ENCODE measurements around the gene CERS1. TPM values are rescaled to one million over a fixed set of nuclear protein-coding genes. Genes with fewer than 3 reads are reported as not detected.

CERS1 gene
- total and polyA plus RNA-seq, 10 of the 15 experiments (the other 5 are each of a cell fraction or from before 2014, with no cell fraction given), result 0.19 TPM; not detected in 9

GRCh38 chr19:18861235-18861634 lies 34.7 kb downstream of the CERS1 start:
- ChIA-PET CTCF (interaction anchor here (2.7 kb wide), 1 partner anchor 14 kb away, joined by 7 read pairs; no protein-coding TSS in a partner anchor), SMC1A (ENCODE audit: uncharacterized antibody, unreplicated experiment) (no interaction called here), RAD21 (ENCODE audit: unreplicated experiment) (no interaction called here), POLR2A (no interaction called here)
- in situ Hi-C loops (cut with MboI) (loop anchor here (25.0 kb wide), 1 partner anchor 399 kb away; no protein-coding TSS in a partner anchor), intact Hi-C loops (cut with micrococcal nuclease; ENCODE audit: unreplicated experiment) (no loop called here)
- ATAC-seq, result peak; percentile 77
- Histone ChIP-seq H3K4me1 (ENCODE audit: control insufficient read depth, insufficient read depth, low read length) (peaks cover 17% of the 10 kb centered on the region), H2AFZ (ENCODE audit: control insufficient read depth, low read depth, low read length) (no peak overlapping the region), H3K79me2 (ENCODE audit: control insufficient read depth, insufficient read depth, low read length) (no peaks in the 10 kb centered on the region), H3K27me3 (replicated peaks in 1 of 2; ENCODE audit: control insufficient read depth in 2 of 2, insufficient read depth in 2 of 2, low read length in 1 of 2) (no peaks in the 10 kb centered on the region), H3K27ac (ENCODE audit: control insufficient read depth, insufficient read depth) (no peak overlapping the region; the same call in 1 of the 2 replicates), H3K4me3 (no peak overlapping the region), H3K4me2 (ENCODE audit: control insufficient read depth, insufficient read depth) (no peak overlapping the region), H3K36me3 (ENCODE audit: control insufficient read depth in 2 of 2, insufficient read depth in 2 of 2, low read length in 1 of 2) (peaks cover 27 to 81% of the 10 kb centered on the region in 2 experiments), H3K9ac (ENCODE audit: control insufficient read depth, insufficient read depth, low read length) (peak overlapping the region; percentile 37), H3K9me3 (replicated peaks; ENCODE audit: control insufficient read depth, insufficient read depth, low read length) (no peaks in the 10 kb centered on the region), H4K20me1 (ENCODE audit: control insufficient read depth, insufficient read depth) (peaks cover 8% of the 10 kb centered on the region)
- FAIRE-seq, result no peak
- BruUV-seq (replicated peaks), result no TSS peak
- no peak for DNase-seq (ENCODE audit: low read depth, low spot score)
- WGBS (ENCODE audit: insufficient coverage, insufficient replicate concordance, low lambda C conversion rate, missing lambda C conversion rate), result 65% methylated on average over 9 of the region's 9 CpGs
- peak; percentile 43 to 62; a peak in 1 of 4 replicates for TF ChIP-seq IKZF2 (IDR thresholded peaks at IDR 0.05)
- TF ChIP-seq NR2F1 (conservative IDR thresholded peaks at IDR 0.05), result 0 out of 2 replicates have a peak, but pooled peaks have one; percentile 4
- no peak for TF ChIP-seq WRNIP1 (IDR thresholded peaks at IDR 0.05; ENCODE audit: borderline replicate concordance, low read depth, low read length)
- no peak for TF ChIP-seq KAT2A (conservative IDR thresholded peaks at IDR 0.05; ENCODE audit: control insufficient read depth, low read depth, low read length)
- TF ChIP-seq BHLHE40 (IDR thresholded peaks at IDR 0.05; ENCODE audit: borderline replicate concordance in 1 of 2, low read depth in 2 of 2, low read length in 1 of 2), result peak; percentile 21 to 75; a peak in 3 of 4 replicates
- TF ChIP-seq RUNX3 (IDR thresholded peaks at IDR 0.05; ENCODE audit: low read length), result peak; percentile 17; the same call in 1 of the 2 replicates
- TF ChIP-seq ATF2 (IDR thresholded peaks at IDR 0.05; ENCODE audit: low read length), result no peak
- no peak for TF ChIP-seq CBFB (IDR thresholded peaks at IDR 0.05; ENCODE audit: low read depth)
- TF ChIP-seq RAD51 (IDR thresholded peaks at IDR 0.05), result peak; percentile 29; the same call in 1 of the 2 replicates
- TF ChIP-seq SPI1 (IDR thresholded peaks at IDR 0.05; ENCODE audit: borderline replicate concordance, insufficient read depth, low read depth, low read length), result peak; percentile 82
